ENCODE results near the gene CYP4F11. TPM values are rescaled to one million over a fixed set of nuclear protein-coding genes. Genes with fewer than 3 reads are reported as not detected.
"Not testable (repeated sequence)": the region's sequence is repeated elsewhere in the genome, so short reads cannot be mapped to it uniquely, and the experiment has no call there.

CYP4F11 gene
- total RNA-seq, 2 experiments from 2014 or later = not detected

DNA sequence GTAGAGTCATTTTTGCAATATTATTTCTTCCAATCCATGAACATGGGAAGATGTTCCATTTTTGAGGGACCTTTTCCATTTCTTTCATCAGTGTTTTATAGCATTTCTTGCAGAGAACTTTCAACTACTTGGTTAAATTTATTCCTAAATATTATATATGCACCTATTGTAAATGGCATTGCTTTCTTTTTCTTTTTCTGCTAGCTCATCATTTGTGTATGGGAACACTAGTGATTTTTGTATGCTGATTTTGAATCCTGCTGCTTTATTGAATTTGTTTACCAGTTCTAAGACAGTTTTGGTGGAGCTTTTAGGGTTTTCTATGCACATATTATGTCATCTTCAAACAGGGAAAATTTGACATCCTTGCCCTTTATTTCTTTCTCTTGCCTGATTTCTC lies 29.3 kb downstream of the CYP4F11 start:
- no peak overlapping the region for H3K27ac Mint-ChIP-seq
- CTCF ChIA-PET = no interaction called here
- ATAC-seq (no peak), DNase-seq (no peak)
- H3K9me3 Mint-ChIP-seq (ENCODE audit: low read depth) = no peaks in the 10 kb centered on the region
- H3K27me3 Mint-ChIP-seq = peaks cover 59% of the 10 kb centered on the region
- H3K4me3 Mint-ChIP-seq = no peak overlapping the region
- H3K4me1 Mint-ChIP-seq = peaks cover 7% of the 10 kb centered on the region
- no peaks in the 10 kb centered on the region for H3K36me3 Mint-ChIP-seq

DNA sequence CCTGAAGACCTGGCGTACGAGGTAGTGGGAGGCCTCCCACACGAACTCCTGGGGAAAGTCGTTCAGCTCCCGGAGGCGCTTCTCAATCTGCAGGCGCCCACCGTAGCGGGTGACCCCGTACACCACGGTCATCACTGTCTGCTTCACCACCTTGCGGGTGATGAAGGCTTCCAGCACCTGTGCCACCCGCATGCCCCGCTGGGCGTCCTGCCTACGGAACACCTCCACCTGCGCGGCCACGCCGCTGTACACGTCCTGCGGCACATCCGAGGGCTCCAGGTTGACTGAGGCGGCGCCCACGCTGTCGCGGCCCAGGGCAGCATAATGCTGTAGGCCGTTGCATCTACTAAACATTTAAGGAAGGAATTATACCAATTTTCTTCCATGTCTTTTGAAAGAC lies 31.4 kb downstream of the CYP4F11 start:
- ATAC-seq; DNase-seq; H3K9me3 Mint-ChIP-seq (ENCODE audit: low read depth); H3K27ac Mint-ChIP-seq; H3K4me1 Mint-ChIP-seq; CTCF ChIA-PET; H3K4me3 Mint-ChIP-seq; H3K36me3 Mint-ChIP-seq: not testable (repeated sequence)
- peaks cover 47% of the 10 kb centered on the region for H3K27me3 Mint-ChIP-seq

DNA sequence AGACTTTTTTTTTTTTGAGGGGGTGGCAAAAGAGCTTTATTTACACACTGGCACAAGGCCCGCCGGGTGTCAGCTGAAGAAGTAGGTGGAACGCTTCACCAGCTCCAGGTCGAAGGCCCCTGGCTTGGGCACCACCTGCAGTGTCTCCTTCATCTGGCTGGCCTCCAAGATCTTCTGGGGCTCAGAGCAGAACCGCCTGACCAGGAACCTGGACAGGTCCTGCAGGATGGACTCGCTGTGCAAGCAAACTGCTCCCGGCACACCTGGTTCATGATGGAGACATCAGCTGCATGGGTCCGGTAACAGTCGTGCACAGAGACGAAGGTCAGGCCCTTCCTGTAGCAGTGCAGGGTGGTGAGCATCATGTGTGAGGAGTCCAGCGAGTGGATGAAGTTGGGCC lies 32.1 kb downstream of the CYP4F11 start:
- Mint-ChIP-seq H3K4me3 (no peak overlapping the region), H3K36me3 (no peaks in the 10 kb centered on the region), H3K27me3 (peaks cover 45% of the 10 kb centered on the region), H3K27ac (no peak overlapping the region), H3K9me3 (ENCODE audit: low read depth) (no peaks in the 10 kb centered on the region), H3K4me1 (peaks cover 8% of the 10 kb centered on the region)
- no peak for ATAC-seq
- CTCF ChIA-PET = interaction anchor here (0.6 kb wide), 1 partner anchor 777 kb away, joined by 3 read pairs; a partner anchor contains a TSS
- no peak for DNase-seq

DNA sequence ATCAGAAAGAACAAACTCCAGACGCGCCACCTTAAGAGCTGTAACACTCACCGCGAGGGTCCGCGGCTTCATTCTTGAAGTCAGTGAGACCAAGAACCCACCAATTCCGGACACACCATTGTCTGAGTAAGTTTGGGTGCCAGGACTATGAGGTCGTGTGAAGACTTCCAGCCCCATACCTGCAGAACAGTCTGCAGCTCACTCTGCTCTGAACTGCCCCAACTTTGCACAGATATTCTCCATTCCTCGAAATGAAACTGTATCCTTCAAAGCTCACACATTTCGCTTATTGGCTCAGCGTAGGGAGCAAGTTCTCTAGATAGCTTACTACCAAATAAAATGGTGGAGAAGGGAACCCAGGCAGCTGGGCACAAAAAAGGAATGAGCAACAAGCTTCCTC lies 33.8 kb downstream of the CYP4F11 start:
- H3K9me3 Mint-ChIP-seq (ENCODE audit: low read depth) = no peaks in the 10 kb centered on the region
- H3K4me1 Mint-ChIP-seq = peaks cover 8% of the 10 kb centered on the region
- DNase-seq (no peak), ATAC-seq (no peak)
- peak overlapping the region; percentile 33 for H3K4me3 Mint-ChIP-seq
- H3K27me3 Mint-ChIP-seq = peaks cover 37% of the 10 kb centered on the region
- CTCF ChIA-PET = interaction anchor here (1.2 to 1.3 kb wide), 2 partner anchors 10 to 271 kb away, joined by 4 read pairs; no protein-coding TSS in a partner anchor
- no peak overlapping the region for H3K27ac Mint-ChIP-seq
- no peaks in the 10 kb centered on the region for H3K36me3 Mint-ChIP-seq

DNA sequence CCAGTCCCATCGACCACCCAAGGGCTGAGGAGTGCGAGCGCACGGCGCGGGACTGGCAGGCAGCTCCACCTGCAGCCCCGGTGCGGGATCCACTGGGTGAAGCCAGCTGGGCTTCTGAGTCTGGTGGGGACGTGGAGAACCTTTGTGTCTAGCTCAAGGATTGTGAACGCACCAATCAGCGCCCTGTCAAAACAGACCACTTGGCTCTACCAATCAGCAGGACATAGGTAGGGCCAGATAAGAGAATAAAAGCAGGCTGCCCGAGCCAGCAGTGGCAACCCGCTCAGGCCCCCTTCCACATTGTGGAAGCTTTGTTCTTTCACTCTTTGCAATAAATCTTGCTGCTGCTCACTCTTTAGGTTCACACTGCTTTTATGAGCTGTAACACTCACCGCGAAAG lies 34.3 kb downstream of the CYP4F11 start:
- not testable (repeated sequence) for H3K27ac Mint-ChIP-seq; DNase-seq; H3K36me3 Mint-ChIP-seq; H3K9me3 Mint-ChIP-seq (ENCODE audit: low read depth); H3K4me1 Mint-ChIP-seq; ATAC-seq
- Mint-ChIP-seq H3K27me3 (peaks cover 33% of the 10 kb centered on the region), H3K4me3 (peak overlapping the region; percentile 33)
- CTCF ChIA-PET = interaction anchor here (1.2 to 1.3 kb wide), 2 partner anchors 11 to 270 kb away, joined by 4 read pairs; no protein-coding TSS in a partner anchor

DNA sequence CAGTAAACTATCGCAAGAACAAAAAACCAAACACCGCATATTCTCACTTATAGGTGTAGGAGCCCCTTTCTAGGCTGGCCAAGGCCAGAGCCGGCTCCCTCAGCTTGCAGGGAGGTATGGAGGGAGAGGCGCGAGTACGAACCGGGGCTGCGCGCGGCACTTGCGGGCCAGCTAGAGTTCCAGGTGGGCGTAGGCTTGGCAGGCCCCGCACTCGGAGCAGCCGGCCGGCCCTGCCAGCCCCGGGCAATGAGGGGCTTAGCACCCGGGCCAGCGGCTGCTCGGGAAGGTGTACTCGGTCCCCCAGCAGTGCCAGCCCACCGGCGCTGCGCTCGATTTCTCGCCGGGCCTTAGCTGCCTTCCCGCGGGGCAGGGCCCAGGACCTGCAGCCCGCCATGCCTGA lies 34.8 kb downstream of the CYP4F11 start:
- CTCF ChIA-PET = interaction anchor here (1.3 kb wide), 1 partner anchor 11 kb away, joined by 4 read pairs; no protein-coding TSS in a partner anchor
- H3K27me3 Mint-ChIP-seq = peaks cover 29% of the 10 kb centered on the region
- ATAC-seq; H3K4me3 Mint-ChIP-seq; H3K4me1 Mint-ChIP-seq; DNase-seq; H3K27ac Mint-ChIP-seq; H3K36me3 Mint-ChIP-seq; H3K9me3 Mint-ChIP-seq (ENCODE audit: low read depth): not testable (repeated sequence)

DNA sequence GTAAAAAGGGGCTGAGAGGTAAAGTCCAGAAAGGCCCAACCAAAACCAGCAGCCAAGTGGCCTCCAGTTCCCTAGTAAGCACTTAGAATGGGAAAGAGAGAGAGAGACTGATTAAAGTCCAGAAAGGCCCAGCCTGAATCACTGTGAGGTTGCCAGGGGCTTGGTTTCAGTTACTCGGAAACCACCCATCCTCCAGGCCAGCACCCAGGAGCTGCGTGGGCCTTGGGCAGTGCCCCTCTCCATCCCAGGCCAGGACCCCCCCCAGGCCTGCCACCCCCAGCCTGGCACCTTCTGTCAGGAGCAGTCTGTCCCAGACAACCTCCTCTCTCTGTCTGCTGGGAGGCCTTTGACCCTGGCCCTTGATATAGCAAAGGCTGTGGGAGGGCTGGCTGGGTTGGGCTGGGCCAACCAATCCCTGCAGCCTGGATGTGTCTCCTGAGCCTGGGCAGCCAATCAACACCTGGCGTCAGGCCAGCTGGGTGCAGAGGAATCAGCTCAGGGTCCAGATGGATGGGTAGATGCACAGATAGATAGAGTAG lies 36.5 kb downstream of the CYP4F11 start, which contains the start of gene CYP4F2:
Gene CYP4F2 (minus strand): TSS at position 337 of the 539 bp plus-strand sequence. CDS start 463 bp downstream, outside the sequence.
- ATAC-seq (no peak), DNase-seq (no peak)
- peaks cover 19% of the 10 kb centered on the region for H3K27me3 Mint-ChIP-seq
- no peak within 1 kb of the TSS for H3K4me3 Mint-ChIP-seq
- H3K4me1 Mint-ChIP-seq = peaks cover 8% of the 10 kb centered on the region
- no peak within 1 kb of the TSS for H3K27ac Mint-ChIP-seq
- H3K9me3 Mint-ChIP-seq (ENCODE audit: low read depth) = no peaks in the 10 kb centered on the region
- H3K36me3 Mint-ChIP-seq = no peaks in the 10 kb centered on the region
- CTCF ChIA-PET = no interaction called here

DNA sequence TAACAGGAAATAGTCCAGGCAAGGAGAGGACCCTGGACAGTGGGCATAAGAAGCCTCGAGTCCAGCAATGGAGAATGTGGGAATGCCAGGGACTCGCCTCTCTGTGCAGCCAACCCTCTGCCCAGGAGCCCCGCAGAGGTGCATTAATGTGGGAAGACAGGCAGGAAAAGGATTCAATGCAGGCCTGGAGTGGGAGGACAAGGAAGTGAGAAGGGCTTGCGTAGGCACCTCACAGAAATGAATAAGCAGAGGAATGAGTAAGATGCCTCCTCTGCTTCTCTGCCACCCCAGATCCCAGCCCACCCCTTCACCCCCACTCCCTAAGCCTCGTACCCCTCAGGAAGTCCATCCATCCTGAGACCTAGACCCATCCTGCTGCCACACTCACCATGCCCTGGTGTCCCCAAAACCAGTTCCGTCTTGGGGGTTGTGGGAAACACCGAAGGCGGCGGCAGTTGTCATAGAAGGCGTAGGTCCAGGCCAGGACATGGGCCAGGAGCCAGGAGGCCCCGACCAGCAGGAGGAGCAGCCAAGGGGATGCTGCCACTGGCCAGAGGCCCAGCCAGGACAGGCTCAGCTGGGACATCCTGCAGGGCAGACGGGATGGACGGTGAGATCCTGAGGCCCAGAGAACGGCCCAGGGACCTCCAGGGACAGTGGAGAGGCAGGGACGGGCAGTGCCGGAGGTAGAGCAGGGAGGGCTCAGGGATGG lies 37.1 kb downstream of the CYP4F11 start:
- ATAC-seq = no peak
- peaks cover 19% of the 10 kb centered on the region for H3K27me3 Mint-ChIP-seq
- H3K4me3 Mint-ChIP-seq = no peak overlapping the region
- H3K36me3 Mint-ChIP-seq = no peaks in the 10 kb centered on the region
- CTCF ChIA-PET = no interaction called here
- no peak overlapping the region for H3K27ac Mint-ChIP-seq
- DNase-seq = no peak
- peaks cover 8% of the 10 kb centered on the region for H3K4me1 Mint-ChIP-seq
- H3K9me3 Mint-ChIP-seq (ENCODE audit: low read depth) = no peaks in the 10 kb centered on the region

DNA sequence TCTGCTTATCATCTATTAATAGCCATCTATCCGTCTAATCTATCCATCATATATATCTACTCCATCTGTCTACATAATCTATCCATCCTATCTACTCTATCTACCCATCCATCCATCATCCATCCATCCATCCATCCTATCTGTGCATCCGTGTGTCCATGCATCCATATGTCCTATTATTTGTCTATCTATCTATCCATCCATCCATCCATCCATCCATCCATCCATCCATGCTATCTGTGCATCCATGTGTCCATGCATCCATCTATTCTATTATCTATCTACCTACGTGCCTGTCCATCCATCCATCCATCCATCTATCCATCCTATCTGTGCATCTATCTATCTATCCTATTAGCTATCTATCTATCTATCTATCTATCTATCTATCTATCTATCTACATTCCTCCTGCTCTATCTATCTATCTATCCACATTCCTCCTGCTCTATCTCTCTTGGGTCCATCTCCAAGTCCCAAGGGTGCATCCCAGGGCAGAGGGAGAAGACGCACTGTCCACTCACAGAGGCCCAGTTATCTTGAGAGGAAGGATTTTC lies 38.4 kb downstream of the CYP4F11 start:
- Mint-ChIP-seq H3K36me3 (no peaks in the 10 kb centered on the region), H3K4me3 (no peak overlapping the region), H3K27me3 (peaks cover 12% of the 10 kb centered on the region), H3K9me3 (ENCODE audit: low read depth) (no peaks in the 10 kb centered on the region), H3K4me1 (peaks cover 8% of the 10 kb centered on the region), H3K27ac (no peak overlapping the region)
- CTCF ChIA-PET = no interaction called here
- no peak for DNase-seq
- ATAC-seq = no peak

DNA sequence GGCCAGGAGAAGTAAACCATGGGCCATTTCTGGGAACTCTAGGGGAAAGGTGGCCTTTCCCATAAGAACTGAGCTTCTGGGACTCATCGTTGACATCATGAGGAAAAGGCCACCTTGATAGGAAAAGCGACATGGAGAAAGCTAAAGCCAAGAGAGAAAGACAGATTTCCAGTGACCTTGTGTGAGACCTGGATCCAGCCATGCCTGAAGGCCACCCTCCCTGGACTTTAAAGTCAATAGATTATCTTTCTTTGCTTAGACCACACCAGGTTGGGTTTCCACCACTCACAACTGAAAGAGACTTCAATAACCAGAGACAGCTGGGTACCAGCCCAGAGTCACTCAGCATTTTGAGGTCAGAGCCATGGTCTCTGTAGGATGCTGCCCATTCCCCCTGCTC lies 40.0 kb downstream of the CYP4F11 start:
- DNase-seq (no peak), ATAC-seq (no peak)
- H3K36me3 Mint-ChIP-seq = no peaks in the 10 kb centered on the region
- H3K4me3 Mint-ChIP-seq = no peak overlapping the region
- no peak overlapping the region for H3K27ac Mint-ChIP-seq
- no peaks in the 10 kb centered on the region for H3K4me1 Mint-ChIP-seq
- CTCF ChIA-PET = no interaction called here
- peaks cover under 1% of the 10 kb centered on the region for H3K27me3 Mint-ChIP-seq
- H3K9me3 Mint-ChIP-seq (ENCODE audit: low read depth) = no peaks in the 10 kb centered on the region

DNA sequence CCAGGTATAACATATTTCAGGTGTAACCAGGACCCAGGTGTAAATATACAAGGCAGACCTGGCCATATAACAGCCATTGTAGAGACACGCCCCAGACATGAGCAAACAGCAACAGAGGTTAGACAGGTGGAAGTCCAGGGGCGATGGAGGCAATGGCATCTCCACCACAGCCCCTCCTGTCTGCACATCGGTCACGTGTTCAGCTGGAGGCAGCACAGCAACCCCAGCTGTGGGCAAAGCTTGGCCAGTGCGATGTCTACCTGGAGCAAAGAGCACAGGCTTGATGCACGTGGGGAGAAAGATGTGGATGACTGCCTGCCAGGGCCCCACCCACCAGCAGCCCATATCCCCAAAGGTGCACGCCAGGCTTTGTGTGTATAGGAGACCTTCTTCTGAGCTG lies 40.9 kb downstream of the CYP4F11 start:
- no peak for DNase-seq
- H3K27ac Mint-ChIP-seq = no peak overlapping the region
- ATAC-seq = no peak
- H3K4me3 Mint-ChIP-seq = no peak overlapping the region
- CTCF ChIA-PET = no interaction called here
- H3K36me3 Mint-ChIP-seq = no peaks in the 10 kb centered on the region
- no peaks in the 10 kb centered on the region for H3K9me3 Mint-ChIP-seq (ENCODE audit: low read depth)
- no peaks in the 10 kb centered on the region for H3K4me1 Mint-ChIP-seq
- H3K27me3 Mint-ChIP-seq = no peaks in the 10 kb centered on the region

DNA sequence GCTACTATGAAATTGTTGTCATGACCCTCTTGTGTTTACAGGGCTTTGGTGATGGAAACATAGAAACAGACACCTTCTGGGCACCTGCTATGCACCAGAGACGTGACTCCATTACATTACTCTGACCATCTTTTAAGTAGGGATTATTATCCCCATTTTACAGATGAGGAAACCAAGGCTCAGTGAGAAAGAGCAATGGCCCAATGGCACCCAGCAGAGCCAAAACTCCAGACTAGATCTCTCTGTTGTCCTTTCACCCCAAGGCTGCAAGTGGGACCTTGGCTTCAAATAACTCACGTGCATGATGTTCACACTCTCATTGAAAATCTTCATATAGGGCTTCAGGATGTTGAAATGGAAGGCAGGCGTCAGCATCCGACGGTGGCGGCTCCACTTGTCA lies 42.3 kb downstream of the CYP4F11 start:
- Mint-ChIP-seq H3K27ac (no peak overlapping the region), H3K9me3 (ENCODE audit: low read depth) (no peaks in the 10 kb centered on the region), H3K36me3 (no peaks in the 10 kb centered on the region), H3K4me1 (no peaks in the 10 kb centered on the region), H3K4me3 (no peak overlapping the region), H3K27me3 (no peaks in the 10 kb centered on the region)
- CTCF ChIA-PET = no interaction called here
- ATAC-seq (no peak), DNase-seq (no peak)

DNA sequence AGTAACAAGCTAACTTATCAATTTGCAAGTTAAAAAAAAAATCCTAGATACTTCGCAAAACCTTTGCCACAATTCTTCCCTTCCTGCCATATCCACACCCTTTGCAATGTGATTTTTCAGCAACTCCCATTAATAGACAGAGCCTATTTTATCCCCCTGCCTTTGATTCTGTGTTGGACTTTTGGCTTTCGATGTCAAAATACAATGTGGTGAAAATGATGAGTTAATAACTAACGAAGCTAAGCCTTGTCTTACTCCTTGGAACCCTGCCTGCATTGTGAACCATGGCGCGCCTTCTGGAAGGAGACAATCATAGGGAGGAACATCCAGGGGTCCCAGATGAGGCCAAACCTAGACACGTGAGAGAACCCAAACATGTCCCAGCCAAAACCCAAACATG lies 42.9 kb downstream of the CYP4F11 start:
- H3K4me1 Mint-ChIP-seq = no peaks in the 10 kb centered on the region
- no peak for ATAC-seq
- H3K4me3 Mint-ChIP-seq = no peak overlapping the region
- no peaks in the 10 kb centered on the region for H3K36me3 Mint-ChIP-seq
- DNase-seq = no peak
- H3K27ac Mint-ChIP-seq = no peak overlapping the region
- H3K9me3 Mint-ChIP-seq (ENCODE audit: low read depth) = no peaks in the 10 kb centered on the region
- CTCF ChIA-PET = no interaction called here
- H3K27me3 Mint-ChIP-seq = no peaks in the 10 kb centered on the region

DNA sequence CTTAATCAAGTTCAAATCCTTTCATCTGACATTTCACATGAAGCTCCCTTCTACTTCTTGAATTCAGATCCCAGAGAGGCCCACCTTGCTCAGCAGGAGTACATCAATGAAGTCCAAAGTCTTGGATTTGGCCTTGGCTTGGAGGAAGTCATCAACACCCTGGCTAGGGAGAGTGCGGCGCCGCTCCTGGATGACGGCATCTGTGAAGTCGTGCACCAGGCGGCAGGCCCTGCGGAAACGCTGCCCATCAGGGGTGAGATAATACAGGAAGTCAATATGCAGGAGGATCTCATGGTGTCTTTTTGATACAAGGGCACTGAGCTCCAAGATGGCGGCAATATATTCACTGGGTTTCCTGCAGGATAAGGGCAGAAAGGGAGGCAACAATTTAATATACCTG lies 45.0 kb downstream of the CYP4F11 start:
- H3K9me3 Mint-ChIP-seq (ENCODE audit: low read depth); H3K27me3 Mint-ChIP-seq; ATAC-seq; H3K36me3 Mint-ChIP-seq; H3K27ac Mint-ChIP-seq; DNase-seq; H3K4me3 Mint-ChIP-seq; H3K4me1 Mint-ChIP-seq; CTCF ChIA-PET: not testable (repeated sequence)

Data from activated CD8-positive, alpha-beta memory T cell treated with anti-CD3 and anti-CD28 coated beads, Interleukin-2, amount 10 ng/mL, durations not matched to agents 7 days and 5 days (primary cell).